HG03565 (cell line): ENCODE data around the gene PRELID3B.
"Not testable (repeated sequence)": the region's sequence is repeated elsewhere in the genome, so short reads cannot be mapped to it uniquely, and the experiment has no call there.

Experiments
- ATAC-seq: cut with Tn5 transposase; IDR thresholded peaks from one replicate; pipeline ENCODE4 v1.9.1; 2021; ENCODE audit warnings: mild to moderate bottlenecking, moderate library complexity; ENCODE audit not compliant: unreplicated experiment

Gene PRELID3B

DNA sequence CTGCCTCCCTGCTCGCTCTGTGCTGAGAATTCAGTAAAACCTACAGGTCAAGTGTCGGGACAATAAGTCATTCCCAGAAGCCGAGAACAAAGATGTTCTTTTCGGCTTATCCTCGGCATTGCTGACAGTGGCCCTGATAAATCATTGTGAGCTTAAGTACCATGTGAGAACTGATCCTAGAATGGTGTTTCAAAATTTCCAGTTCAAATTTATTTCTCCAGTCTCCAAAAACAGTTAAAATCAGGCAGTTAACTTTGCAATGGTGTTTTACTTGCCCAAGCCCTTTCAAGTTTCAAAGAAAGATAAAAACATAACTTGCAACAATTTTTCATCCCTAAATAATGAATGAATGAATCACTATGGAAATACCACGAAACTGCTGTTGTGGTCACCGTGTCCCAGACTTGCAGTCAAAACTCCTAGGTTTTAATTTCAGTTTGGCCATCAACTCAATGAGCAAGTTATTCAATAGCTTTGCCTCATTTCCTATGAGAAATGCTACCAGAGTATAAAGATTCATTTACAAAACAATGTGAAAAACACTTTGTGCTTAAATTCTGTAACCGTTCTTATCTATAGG, 14.8 kb downstream of the PRELID3B start:
- no peak for ATAC-seq

DNA sequence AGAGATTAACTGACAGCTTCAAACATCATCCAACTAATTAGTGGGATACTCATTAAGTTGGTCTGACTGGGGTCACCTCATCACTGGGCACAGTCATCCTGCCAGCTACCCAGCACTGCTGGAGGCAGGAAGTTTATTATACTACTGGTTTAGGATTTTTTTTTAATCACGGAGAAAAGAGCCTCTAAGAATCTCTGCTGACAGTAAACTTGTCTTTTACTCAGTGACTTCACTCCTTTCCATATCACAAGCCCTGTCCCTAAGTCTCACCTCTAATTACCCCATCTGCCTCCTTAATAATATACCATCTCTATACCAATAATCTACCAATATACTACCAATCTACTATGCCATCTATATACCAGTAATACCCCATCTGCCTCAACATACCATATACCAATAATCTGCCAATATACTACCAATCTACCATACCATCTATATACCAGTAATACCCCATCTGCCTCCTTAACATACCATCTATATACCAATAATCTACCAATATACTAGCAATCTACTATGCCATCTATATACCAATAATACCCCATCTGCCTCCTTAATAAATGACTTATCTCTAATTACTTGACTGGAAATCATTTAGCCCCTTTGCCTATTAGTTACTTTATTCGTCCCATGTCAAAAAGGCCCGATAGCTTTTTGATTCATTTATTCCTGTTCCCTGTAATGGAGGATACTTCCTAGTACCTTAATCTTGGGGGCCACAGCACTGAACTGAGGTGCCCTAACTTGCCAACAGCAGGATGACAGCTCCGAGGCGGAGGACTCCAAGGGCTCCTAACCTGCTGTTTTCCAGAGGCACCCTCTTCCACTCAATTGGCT, 15.5 kb downstream of the PRELID3B start:
- ATAC-seq: no peak

DNA sequence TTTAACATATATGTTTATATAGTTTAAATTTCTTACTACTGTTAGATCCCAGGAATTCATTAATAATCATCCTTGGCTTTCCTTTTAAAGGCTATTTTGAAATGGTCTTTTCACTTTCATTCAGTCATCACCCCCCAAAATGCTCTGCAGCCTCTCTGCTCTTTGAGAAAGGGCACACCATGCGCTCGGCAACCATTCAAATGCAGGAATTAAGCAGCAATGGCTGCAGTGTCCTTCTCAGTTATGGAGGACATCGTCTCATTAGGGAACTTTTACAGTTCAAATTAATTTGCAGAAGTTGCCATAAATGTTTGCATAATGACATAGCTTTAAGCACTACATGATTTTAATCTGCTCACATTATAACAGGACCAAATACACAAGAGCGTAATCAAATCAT, 17.1 kb downstream of the PRELID3B start:
- ATAC-seq: no peak

DNA sequence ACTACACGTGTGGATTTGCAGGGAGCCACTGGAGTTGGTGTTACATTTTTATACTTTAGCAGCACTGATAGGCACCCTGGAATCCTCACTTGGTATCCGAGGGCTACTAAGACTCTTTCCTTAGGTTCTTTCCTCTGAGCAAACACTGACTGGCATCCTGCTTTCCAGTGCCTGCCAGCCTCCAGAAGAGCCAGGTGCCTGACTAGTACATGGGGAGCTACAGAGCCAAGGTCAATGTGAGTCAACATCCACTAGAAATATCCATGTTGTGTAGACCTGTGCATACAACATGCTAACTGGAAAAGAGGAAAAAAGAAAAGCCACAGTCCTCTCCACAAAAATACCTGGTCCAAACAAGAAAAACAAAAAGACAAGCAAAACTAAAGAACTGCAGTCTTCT, 17.5 kb downstream of the PRELID3B start:
- ATAC-seq: no peak

DNA sequence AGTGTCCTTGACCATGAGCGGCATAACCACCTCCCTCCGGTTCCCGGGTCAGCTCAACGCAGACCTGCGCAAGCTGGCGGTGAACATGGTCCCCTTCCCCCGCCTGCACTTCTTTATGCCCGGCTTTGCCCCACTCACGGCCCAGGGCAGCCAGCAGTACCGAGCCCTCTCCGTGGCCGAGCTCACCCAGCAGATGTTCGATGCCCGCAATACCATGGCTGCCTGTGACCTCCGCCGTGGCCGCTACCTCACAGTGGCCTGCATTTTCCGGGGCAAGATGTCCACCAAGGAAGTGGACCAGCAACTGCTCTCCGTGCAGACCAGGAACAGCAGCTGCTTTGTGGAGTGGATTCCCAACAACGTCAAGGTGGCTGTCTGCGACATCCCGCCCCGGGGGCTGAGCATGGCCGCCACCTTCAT, 18.5 kb downstream of the PRELID3B start:
- no peak for ATAC-seq

DNA sequence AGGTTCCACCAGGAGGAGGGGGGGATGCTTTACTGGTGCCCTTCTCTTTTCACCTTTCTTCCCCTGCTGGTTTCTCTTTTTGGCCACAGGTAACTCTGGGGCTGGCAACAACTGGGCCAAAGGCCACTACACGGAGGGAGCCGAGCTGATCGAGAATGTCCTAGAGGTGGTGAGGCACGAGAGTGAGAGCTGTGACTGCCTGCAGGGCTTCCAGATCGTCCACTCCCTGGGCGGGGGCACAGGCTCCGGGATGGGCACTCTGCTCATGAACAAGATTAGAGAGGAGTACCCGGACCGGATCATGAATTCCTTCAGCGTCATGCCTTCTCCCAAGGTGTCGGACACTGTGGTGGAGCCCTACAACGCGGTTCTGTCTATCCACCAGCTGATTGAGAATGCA, 19.0 kb downstream of the PRELID3B start:
- ATAC-seq: no peak

DNA sequence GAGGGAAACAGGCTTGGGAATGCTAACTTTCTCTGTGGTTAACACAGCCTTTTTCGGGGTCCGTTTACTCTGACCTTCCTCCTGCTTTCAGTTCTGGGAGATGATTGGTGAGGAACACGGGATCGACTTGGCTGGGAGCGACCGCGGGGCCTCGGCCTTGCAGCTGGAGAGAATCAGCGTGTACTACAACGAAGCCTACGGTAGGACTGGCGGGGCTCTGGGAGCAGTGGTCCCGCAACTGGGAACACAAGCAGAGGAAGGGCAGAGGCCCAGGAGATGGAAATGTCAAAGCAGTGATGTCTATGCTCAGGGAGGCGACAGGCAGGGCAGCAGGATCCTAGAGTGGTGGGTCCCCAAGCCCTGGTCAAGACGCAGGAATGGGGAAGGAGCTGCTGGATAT, 19.8 kb downstream of the PRELID3B start:
- no peak for ATAC-seq

DNA sequence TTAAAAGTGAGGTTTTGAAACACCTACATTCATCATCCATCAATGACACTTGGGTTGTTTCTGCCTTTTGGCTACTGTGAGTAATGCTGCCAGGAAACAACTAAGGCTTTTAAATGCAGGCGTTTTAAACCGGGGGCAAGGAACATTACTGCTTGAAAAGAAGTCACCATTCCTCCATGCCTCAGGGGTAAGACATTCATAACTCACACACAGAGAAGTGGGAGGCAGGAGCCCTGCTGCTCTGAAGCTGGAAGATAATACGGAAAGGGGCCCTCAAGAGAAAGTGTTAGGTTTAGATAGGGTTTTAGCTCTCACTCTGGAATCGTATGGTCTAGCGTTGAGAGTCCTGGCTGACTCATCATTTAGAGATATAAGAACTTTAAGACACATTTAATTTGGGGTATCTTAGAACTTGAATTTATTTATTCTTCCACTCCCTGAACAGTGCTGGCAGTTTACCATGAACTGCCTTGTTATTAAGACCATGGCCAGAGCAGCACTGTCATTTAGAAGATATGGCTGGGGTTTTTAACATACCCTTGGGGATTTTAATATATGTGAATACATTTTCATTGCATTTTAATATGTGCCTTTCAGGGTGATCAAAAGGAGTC, 21.5 kb downstream of the PRELID3B start:
- no peak for ATAC-seq

DNA sequence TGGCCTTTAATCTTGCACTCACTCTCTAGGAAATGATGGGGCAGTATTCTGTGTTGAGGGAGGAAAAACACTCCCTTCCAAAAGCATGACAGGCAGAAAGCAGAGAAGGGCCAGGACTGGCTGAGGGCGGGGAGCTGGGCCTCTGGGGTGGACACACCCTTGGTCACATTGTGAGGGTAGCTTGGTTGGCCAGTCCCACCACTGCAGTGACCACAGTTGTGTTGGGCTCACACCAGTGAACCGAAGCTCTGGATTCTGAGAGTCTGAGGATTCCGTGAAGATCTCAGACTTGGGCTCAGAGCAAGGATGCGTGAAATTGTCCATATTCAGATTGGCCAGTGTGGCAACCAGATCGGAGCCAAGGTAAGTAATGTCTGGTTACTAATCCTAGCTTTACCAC, 23.4 kb downstream of the PRELID3B start, which contains the start of gene TUBB1:
Gene TUBB1 (plus strand): TSS at position 213 of the 400 bp plus-strand sequence. CDS start 94 bp downstream, at position 307.
- no peak for ATAC-seq

DNA sequence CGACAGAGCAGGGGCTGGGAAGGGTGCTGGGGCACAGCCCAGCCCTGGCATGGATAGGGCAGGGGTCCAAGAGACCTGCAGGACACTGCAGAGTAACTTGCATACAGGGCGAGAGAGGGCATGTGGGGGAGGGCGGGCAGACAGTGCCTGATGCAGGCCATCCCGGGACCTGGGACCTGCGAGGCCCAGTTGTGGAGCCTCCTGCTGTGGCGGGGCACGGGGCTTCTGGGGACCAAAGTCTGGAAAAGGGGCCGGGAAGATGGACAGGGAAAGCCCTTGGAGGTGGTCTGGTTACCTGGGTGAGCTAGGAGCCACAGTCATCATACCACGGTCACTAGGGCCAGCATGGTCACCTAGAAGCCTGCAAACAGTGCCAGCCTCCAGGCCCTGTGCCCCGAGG, 23.8 kb downstream of the PRELID3B start:
- no peak for ATAC-seq

DNA sequence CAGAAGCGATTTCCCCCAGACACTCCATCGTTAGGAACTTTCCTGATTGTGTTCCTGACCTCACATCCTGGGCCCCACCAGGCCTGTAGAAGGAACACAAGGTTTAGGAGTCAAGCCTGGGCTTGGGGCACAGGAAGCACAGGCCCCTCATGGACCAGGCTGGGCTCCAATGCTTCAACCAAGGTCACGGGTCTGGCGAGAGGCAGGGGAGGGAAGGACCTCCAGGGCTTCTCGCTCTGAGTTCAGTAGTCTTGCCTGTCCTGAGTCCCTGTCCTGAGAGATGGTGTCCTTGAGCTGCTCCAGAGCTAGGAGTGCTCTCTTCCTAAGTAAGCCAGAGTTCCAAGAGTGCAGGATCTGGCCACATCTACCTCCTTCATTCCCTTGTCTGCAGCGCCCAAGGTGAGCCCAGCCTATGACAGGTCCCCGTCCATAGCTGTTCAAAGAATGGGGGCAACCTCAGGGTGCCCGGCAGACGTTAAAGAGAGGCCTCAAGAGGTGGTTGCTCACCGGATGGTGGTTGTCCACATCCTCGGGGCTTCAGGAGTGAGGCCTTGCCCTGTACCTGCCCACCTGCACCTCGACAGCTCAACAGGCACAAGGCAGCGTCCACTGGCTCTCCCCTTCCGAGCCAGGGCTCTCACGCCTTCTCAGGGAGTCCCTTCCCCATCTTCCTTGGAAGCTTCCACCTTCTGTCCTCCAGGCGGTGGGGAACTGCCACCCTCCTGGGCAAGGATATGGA, 24.9 kb downstream of the PRELID3B start:
- no peak for ATAC-seq

DNA sequence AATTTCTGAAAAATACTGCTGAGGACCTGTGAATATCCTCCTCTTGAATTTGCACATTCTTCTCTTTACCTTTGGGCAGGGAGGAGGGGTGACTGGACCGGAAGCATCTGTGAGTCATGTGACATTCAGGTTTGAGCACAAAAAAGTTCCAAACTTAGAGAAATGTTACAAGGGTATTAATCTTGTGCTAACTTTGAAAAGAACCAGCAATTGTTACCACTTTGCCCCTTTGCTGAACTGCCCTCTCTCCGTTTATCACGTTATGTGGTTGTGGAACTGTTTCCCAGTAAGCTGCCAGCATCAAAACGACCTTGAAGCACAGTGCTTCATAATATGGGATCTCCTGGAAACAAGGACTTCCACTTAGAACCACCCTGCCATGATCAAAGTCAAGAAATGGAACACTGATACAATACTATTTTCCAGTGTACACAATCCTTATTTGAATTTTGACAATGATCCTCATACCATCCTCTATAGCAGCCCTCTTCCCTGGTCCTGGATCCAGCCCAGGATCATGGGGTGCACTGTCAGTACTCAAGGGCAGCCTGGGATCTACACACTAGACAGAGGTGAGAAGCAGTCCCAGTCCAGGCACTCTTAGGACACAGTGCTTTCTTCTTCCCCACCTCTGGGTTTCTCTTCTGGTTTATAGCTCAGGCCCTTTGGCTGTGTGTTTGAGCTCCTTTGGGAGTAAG, 25.6 kb downstream of the PRELID3B start:
- no peak for ATAC-seq

DNA sequence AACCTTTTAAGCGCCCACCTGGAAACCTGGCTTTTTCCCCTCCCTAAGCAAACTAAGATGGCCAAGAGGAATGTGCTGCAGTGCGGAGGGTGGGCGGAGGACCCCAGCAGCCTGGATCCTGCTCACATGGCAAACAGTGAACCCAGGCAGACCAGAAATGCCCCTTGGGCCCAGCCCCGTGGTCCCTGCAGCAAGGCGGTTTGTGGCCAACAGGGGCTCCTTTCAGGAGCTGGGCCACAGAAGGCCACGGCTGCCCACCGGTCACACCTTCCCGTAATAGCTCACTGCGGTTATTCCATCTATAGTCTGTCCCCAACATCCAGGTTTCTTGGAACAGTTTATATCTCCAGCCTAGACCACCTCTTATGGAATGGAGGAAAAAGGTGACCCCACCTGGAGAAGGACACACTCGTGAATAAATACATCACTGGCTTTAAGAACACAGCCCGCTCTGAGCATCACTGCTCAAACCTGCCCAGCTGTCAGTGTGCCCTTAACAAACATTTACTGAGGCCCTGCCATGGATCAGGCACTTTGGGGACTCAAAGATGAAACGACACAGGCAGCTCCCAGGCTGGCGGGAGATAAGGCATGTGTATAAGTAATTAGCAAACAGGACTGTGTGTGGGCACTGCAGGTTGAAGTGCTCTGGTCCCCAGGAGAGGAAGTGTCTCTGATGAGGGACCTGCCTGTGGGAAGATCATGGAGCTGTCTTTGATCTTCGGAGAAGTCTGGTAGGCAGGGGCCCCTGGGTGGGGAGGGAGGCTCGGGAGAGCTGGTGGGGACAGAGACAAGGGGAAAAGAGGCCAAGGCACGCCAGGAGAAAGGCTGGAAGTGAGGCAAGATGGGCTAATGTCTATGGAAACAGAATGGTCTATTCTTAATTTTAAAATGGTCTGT, 26.5 kb downstream of the PRELID3B start:
- no peak for ATAC-seq

DNA sequence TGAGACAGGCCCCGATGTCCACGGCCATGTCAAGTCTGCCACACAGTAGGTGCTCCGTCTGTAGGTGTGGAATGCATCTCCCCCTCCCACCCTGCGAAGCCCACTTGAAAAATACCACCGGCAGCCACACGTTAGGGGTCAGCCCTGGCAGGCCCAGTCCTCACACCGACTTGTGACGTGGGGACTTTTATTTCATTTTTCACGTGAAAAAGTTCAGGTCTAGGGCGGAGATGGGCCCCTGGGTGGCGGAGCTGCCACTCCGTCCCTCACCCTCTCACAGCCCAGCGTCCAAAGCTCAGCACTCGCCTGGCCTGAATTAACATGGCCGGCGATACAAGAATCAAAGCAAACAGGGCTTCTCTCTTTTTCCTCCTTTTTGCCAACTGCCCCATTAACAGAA, 27.2 kb downstream of the PRELID3B start:
- no peak for ATAC-seq

DNA sequence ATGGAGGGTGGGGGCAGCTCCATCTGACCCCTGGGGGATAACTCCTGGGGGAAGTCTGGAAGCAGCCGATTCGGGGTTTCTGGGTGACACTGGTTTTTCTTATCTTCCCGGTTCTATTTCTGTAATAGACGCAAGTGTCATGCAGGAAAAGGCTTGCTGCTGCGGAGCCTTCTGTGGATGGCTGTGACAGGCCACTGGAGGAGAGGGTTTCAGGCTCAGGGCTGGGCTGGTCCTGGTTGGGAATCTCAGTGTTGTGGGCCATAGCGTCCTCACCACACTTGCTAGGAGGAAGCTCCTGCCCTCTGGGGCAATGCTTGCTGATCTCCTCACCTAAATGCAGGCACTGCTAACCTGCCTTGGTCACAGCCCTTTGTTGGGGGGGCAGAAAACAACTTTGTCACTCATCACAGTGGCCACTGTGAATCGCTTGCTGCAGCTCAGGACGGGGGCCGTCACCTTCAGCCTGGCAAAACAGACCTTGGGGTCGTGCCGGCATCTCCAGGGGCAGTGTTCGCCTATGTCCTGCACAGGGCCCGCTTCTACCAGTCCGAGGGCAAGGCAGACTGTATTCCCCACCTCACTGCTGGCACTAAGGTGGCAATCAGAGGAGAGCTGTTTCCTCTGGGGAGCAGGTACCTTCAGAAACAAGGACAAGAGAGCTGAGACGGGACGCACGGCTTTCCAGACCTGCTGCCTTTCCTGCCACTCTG, 27.8 kb downstream of the PRELID3B start:
- ATAC-seq: no peak

DNA sequence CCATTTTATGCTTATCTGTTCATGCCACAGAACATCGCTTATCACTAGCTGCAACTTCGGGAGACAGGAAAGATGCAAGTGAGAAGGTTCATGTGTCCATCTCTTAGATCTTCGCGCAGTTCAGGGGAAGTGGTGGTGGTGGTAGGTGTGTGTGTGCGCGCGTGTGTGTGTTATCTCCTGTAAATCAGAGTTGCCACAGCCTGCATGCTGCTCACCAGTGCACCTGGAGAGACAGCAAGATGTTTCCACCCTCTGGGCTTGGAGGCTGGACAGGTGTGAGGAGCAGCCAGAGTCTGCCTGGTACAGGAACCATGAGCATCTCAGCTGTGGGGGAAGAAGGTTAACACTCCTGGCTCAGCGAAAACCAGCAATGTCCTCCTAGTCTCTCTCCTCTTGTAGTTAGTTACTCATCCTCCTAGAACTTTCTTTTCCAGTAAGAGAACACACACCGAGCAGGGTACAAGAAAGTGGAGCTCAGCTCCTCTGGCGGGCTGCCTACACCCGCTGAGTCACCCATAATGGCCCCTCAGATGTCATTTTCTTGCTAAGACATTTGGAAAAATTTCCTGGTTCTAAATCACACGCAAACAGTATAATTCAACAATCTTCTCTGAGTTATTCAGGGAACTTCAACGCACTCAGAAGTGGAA, 28.5 kb downstream of the PRELID3B start:
- ATAC-seq: no peak

DNA sequence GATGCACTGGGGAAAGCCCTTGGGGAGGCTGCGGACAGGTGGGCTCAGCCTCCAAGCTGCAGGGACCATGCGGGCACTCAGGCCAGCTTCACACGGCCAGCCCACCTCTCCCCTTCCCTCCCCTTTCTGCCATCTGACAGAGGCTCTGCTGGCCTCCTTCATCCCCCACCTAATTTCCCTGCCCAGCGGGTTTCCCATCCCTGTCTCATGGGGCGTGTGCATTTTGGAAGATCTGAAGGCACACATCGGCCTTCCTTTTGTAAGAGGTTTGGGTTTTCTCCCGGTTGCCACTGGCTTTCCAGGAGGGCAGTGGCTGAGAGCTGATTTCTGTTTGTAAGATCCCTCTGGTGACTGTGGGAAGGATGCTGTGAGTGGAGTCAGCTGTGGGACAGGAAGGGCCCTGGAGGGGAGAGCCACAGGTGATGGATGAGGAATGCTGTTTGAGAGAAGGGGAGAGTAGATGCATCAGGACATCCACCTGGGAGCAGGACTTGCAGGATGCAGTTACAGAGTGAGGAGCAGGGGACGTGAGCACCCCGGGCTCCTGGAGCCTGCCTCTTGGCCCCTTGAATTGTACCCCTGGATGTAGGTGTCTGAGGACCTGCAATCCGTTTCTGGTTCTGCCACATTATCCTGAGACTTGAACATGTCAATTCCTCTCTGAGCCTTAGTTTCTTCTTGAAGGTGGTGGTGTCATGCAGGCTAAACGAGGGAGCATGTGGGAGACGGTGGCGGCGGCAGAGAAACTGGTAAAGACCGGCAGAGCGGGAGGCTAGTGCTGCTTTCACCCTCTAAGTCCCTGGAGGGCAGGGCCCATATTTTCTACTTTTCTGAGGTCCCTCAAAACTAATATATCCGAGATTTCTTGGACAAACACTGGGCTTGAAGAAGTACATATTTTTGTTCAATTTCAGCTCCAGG, 29.3 kb downstream of the PRELID3B start:
- no peak for ATAC-seq

DNA sequence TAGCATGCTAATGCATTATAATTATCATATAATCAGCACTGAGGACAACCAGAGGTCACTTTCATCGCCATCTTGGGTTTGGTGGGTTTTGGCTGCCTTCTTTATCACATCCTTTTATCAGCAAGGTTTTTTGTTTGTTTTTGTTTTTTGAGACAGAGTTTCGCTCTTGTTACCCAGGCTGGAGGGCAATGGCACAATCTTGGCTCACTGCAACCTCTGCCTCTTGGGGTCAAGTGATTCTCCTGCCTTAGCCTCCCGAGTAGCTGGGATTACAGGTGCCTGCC, 30.8 kb downstream of the PRELID3B start:
- not testable (repeated sequence) for ATAC-seq
